Progenitor cell of endocrine pancreas (in vitro differentiated cells): ENCODE data around the gene LBR. TPM values are rescaled to one million over a fixed set of nuclear protein-coding genes. Genes with fewer than 3 reads are reported as not detected.
"Not testable (repeated sequence)": the region's sequence is repeated elsewhere in the genome, so short reads cannot be mapped to it uniquely, and the experiment has no call there.

Source experiments
- DNase-seq: peaks from one replicate; pipeline ENCODE4 v3.0.0; 2021; ENCODE audit warnings: low spot score; ENCODE audit not compliant: unreplicated experiment
- H3K27ac Mint-ChIP-seq: 2 replicates; pipeline ENCODE4 v1.8.0; 2021; ENCODE audit warnings: mild to moderate bottlenecking, moderate library complexity, mixed read lengths
- H3K27me3 Mint-ChIP-seq: 2 replicates; pipeline ENCODE4 v1.8.0; 2021; ENCODE audit warnings: mixed read lengths
- H3K36me3 Mint-ChIP-seq: 2 replicates; pipeline ENCODE4 v1.8.0; 2022; ENCODE audit warnings: mixed read lengths; ENCODE audit not compliant: insufficient read depth
- H3K4me1 Mint-ChIP-seq: 2 replicates; pipeline ENCODE4 v1.8.0; 2021; ENCODE audit warnings: low read depth, mixed read lengths
- H3K4me3 Mint-ChIP-seq: 2 replicates; pipeline ENCODE4 v1.8.0; 2021; ENCODE audit warnings: low read depth, mild to moderate bottlenecking, moderate library complexity, mixed read lengths
- H3K9me3 Mint-ChIP-seq: 2 replicates; pipeline ENCODE4 v1.8.0; 2021; ENCODE audit warnings: low read depth, mixed read lengths
- CTCF ChIP-seq: fragments of 200-600 bp; sonication (generic); IDR thresholded peaks from one replicate; pipeline ENCODE4 v1.5.0; 2021; ENCODE audit warnings: antibody characterized with exemption, mild to moderate bottlenecking; ENCODE audit not compliant: unreplicated experiment
- total RNA-seq: library from RNA; stranded (reverse); gene quantifications from 2 replicates; pipeline ENCODE4 v1.2.1, GENCODE V29; 2021

Gene LBR
- total RNA-seq, 1 donor from 2014 or later, result 116 TPM

- peaks cover 14% of the 10 kb centered on the region for H3K27me3 Mint-ChIP-seq
- no peak overlapping the region for H3K27ac Mint-ChIP-seq
- DNase-seq, result no peak
Observed at GRCh38 chr1:225474439-225474985, 46.7 kb upstream of the LBR start.

GRCh38 chr1:225473676-225474438 lies 46.0 kb upstream of the LBR start:
- H3K36me3 Mint-ChIP-seq, H3K4me3 Mint-ChIP-seq, H3K9me3 Mint-ChIP-seq, H3K4me1 Mint-ChIP-seq, DNase-seq, H3K27ac Mint-ChIP-seq: not testable (repeated sequence)
- peaks cover 14% of the 10 kb centered on the region for H3K27me3 Mint-ChIP-seq

More at GRCh38 chr1:225474439-225474985, 46.7 kb upstream of the LBR start:
- Mint-ChIP-seq H3K36me3 (no peaks in the 10 kb centered on the region), H3K4me1 (peaks cover 2% of the 10 kb centered on the region), H3K9me3 (no peaks in the 10 kb centered on the region), H3K4me3 (no peak overlapping the region)
- TF ChIP-seq CTCF, result no peak

- peaks cover 13% of the 10 kb centered on the region for H3K27me3 Mint-ChIP-seq
- H3K4me3 Mint-ChIP-seq, DNase-seq, H3K36me3 Mint-ChIP-seq, H3K9me3 Mint-ChIP-seq, H3K27ac Mint-ChIP-seq, H3K4me1 Mint-ChIP-seq: not testable (repeated sequence)
Observed at GRCh38 chr1:225473266-225473665, 45.4 kb upstream of the LBR start.

GRCh38 chr1:225471453-225472301 lies 43.8 kb upstream of the LBR start:
- no peak overlapping the region for H3K4me3 Mint-ChIP-seq
- H3K4me1 Mint-ChIP-seq, result peaks cover 2% of the 10 kb centered on the region
- no peaks in the 10 kb centered on the region for H3K36me3 Mint-ChIP-seq
- H3K27ac Mint-ChIP-seq, result no peak overlapping the region
- no peaks in the 10 kb centered on the region for H3K9me3 Mint-ChIP-seq
- H3K27me3 Mint-ChIP-seq, result peaks cover 4% of the 10 kb centered on the region
- DNase-seq, result no peak
- no peak for TF ChIP-seq CTCF

GRCh38 chr1:225471109-225471452 lies 43.2 kb upstream of the LBR start:
- Mint-ChIP-seq H3K27me3 (peaks cover 6% of the 10 kb centered on the region), H3K27ac (no peak overlapping the region), H3K4me1 (peaks cover 2% of the 10 kb centered on the region), H3K9me3 (no peaks in the 10 kb centered on the region), H3K4me3 (no peak overlapping the region), H3K36me3 (no peaks in the 10 kb centered on the region)
- TF ChIP-seq CTCF, result no peak
- no peak for DNase-seq
